ENCODE measurements around the gene ATF7. TPM values are rescaled to one million over a fixed set of nuclear protein-coding genes. Genes with fewer than 3 reads are reported as not detected.

ATF7 gene
- total and polyA plus RNA-seq, 9 of the 15 experiments (the other 6 are each of a cell fraction or from before 2014, with no cell fraction given), result 10.6 to 30.4 (median 20.7) TPM

DNA sequence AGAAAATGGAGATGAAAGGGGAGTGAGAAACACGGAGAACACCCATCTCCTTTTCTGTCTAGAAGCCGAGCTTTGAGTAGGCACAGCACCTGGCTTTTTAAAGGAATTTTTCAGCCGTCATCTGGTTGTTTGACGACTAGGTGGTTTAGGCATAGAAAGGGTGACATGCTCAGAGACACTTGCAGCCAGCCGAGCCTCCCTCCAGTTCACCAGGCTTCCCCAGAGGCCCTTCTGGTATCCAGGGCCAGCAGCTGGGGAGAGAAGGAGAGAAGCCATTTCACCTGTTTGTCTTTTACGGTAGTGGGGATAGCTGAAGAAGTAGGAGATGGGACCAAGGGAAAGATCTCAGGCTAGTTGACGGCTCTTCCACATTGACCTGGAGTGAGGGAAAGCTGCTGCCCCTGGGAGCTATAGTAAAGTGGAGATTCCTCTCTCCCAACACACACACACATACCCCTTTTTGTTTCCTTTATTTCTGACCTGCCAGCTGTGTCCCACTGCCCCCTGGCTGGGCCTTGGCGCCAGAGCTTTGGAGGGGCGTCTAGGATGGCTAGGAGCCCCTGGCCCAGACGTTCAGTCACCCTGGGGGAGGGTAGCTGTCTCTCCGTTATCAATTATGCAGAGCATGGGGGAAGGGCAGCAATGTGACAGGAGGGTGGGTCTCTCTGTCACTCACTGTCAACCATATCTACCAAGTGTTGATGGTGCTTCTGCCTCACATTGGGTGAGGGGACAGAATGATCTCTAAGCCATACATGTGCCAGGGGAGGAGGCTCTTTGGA, 132.4 kb downstream of the ATF7 start:
- Histone ChIP-seq H3K36me3 (ENCODE audit: control insufficient read depth, insufficient read depth, low read length) (no peaks in the 10 kb centered on the region), H3K9me1 (ENCODE audit: control insufficient read depth, insufficient read depth, low read length) (no peaks in the 10 kb centered on the region), H3K27ac (ENCODE audit: extremely low read depth, low read depth, low read length) (peak overlapping the region; percentile 56), H2AFZ (ENCODE audit: low read depth, low read length) (peak overlapping the region; percentile 84), H3K4me3 (peak overlapping the region; percentile 47), H3K9ac (ENCODE audit: insufficient read depth in 1 of 2, low read depth in 2 of 2, low read length in 2 of 2) (peak overlapping the region; percentile 62 to 94), H3K9me3 (replicated peaks; ENCODE audit: control insufficient read depth, insufficient read depth, low read depth, low read length) (no peaks in the 10 kb centered on the region), H3K4me2 (ENCODE audit: insufficient read depth, low read length) (peak overlapping the region; percentile 96), H3K27me3 (ENCODE audit: control insufficient read depth in 2 of 2, insufficient read depth in 2 of 2, low read length in 2 of 2) (no peaks in the 10 kb centered on the region), H3K4me1 (replicated peaks in 1 of 2; ENCODE audit: control insufficient read depth in 2 of 2, insufficient read depth in 2 of 2, low read length in 2 of 2) (peaks cover 34 to 44% of the 10 kb centered on the region in 2 experiments; a peak in 4 of 5 replicates), H3K79me2 (ENCODE audit: control insufficient read depth, insufficient read depth, low read length) (no peaks in the 10 kb centered on the region), H4K20me1 (replicated peaks; ENCODE audit: control insufficient read depth, insufficient read depth, low read length) (no peaks in the 10 kb centered on the region)
- 3% methylated on average over 11 of the region's 11 CpGs for WGBS (ENCODE audit: insufficient coverage, low coverage, missing lambda C conversion rate)
- in situ Hi-C loops (cut with MboI), result no loop called here
- TSS peak; percentile 88 for BruUV-seq (replicated peaks)
- peak in 3 of 4 experiments; percentile 43 to 74 (median 45) for DNase-seq (ENCODE audit: extremely low read depth in 1 of 4, low spot score in 3 of 4)
- peak; percentile 39 for ATAC-seq
- intact Hi-C loops (cut with micrococcal nuclease), result no loop called here
- CTCF ChIA-PET (ENCODE audit: low intra/inter-chr PET ratio), result no interaction called here
- FAIRE-seq, result peak; percentile 65
- POLR2A ChIA-PET, result interaction anchor here (0.7 to 2.4 kb wide), 11 partner anchors 10 to 787 kb away, joined by 3 to 12 read pairs (median 4); partner anchors contain the start of gene HNRNPA1
- no peak for TF ChIP-seq DLX4 (CRISPR knock-in tag; IDR thresholded peaks at IDR 0.05)
- TF ChIP-seq PHF21A (IDR thresholded peaks at IDR 0.05; ENCODE audit: borderline replicate concordance, low read depth), result no peak
- 0 out of 2 replicates have a peak, but pooled peaks have one; percentile 13 for TF ChIP-seq ZNF583 (CRISPR knock-in tag; IDR thresholded peaks at IDR 0.05)
- TF ChIP-seq MEIS2 (IDR thresholded peaks at IDR 0.05; ENCODE audit: partially characterized antibody), result peak; percentile 94
- peak; percentile 30 for TF ChIP-seq RBBP5 (IDR thresholded peaks at IDR 0.05; ENCODE audit: borderline replicate concordance, insufficient read depth, low read length, poor library complexity, severe bottlenecking)
- TF ChIP-seq, protein P1, sequence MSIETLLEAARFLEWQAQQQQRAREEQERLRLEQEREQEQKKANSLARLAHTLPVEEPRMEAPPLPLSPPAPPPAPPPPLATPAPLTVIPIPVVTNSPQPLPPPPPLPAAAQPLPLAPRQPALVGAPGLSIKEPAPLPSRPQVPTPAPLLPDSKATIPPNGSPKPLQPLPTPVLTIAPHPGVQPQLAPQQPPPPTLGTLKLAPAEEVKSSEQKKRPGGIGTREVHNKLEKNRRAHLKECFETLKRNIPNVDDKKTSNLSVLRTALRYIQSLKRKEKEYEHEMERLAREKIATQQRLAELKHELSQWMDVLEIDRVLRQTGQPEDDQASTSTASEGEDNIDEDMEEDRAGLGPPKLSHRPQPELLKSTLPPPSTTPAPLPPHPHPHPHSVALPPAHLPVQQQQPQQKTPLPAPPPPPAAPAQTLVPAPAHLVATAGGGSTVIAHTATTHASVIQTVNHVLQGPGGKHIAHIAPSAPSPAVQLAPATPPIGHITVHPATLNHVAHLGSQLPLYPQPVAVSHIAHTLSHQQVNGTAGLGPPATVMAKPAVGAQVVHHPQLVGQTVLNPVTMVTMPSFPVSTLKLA (conservative IDR thresholded peaks at IDR 0.05), result peak in 1 of 2 experiments; percentile 49; a peak in 2 of 4 replicates
- peak in 1 of 2 experiments; percentile 37; a peak in 1 of 4 replicates for TF ChIP-seq TRIM24 (IDR thresholded peaks at IDR 0.05)
- TF ChIP-seq CHD2 (IDR thresholded peaks at IDR 0.05; ENCODE audit: low read depth, low read length), result peak; percentile 40; the same call in 1 of the 2 replicates
- TF ChIP-seq LEF1 (IDR thresholded peaks at IDR 0.05), result 0 out of 2 replicates have a peak, but pooled peaks have one; percentile 14
- TF ChIP-seq SIN3A (IDR thresholded peaks at IDR 0.05; ENCODE audit: borderline replicate concordance in 2 of 2, control insufficient read depth in 1 of 2, low read depth in 2 of 2, low read length in 2 of 2), result peak; percentile 4 to 14; a peak in 1 of 4 replicates
- peak; percentile 59; the same call in 1 of the 2 replicates for TF ChIP-seq DPF2 (IDR thresholded peaks at IDR 0.05)
- TF ChIP-seq ZBTB7A (IDR thresholded peaks at IDR 0.05; ENCODE audit: borderline replicate concordance, control insufficient read depth, low read depth, low read length), result peak; percentile 68; the same call in 1 of the 2 replicates
- TF ChIP-seq SMARCA4 (IDR thresholded peaks at IDR 0.05), result no peak; the same call in 1 of the 2 replicates
- TF ChIP-seq CTCF (IDR thresholded peaks at IDR 0.05 in 2 of 3, conservative IDR thresholded peaks at IDR 0.05 in 1 of 3; ENCODE audit: insufficient read depth in 2 of 3, low read depth in 1 of 3, low read length in 3 of 3), result 0 out of 6 replicates have a peak, but pooled peaks of 2 of the 3 experiments have one; percentile 11 to 14
- TF ChIP-seq, protein P2, sequence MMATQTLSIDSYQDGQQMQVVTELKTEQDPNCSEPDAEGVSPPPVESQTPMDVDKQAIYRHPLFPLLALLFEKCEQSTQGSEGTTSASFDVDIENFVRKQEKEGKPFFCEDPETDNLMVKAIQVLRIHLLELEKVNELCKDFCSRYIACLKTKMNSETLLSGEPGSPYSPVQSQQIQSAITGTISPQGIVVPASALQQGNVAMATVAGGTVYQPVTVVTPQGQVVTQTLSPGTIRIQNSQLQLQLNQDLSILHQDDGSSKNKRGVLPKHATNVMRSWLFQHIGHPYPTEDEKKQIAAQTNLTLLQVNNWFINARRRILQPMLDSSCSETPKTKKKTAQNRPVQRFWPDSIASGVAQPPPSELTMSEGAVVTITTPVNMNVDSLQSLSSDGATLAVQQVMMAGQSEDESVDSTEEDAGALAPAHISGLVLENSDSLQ (IDR thresholded peaks at IDR 0.05), result peak; percentile 95
- no peak for TF ChIP-seq PHB (CRISPR knock-in tag; IDR thresholded peaks at IDR 0.05)
- TF ChIP-seq SLC30A9 (CRISPR knock-in tag; IDR thresholded peaks at IDR 0.05), result no peak

Data from K562 (cell line).